ENCODE data around the gene ADAMTS12. TPM values are rescaled to one million over a fixed set of nuclear protein-coding genes. Genes with fewer than 3 reads are reported as not detected.
A peak's percentile ranks its signal among the peaks of the same experiment; 100 is the strongest.

ADAMTS12 gene
- total RNA-seq, 6 experiments from 2014 or later, result 42.2 to 49.7 (median 47.2) TPM

GRCh38 chr5:33621514-33621913, 270.3 kb downstream of the ADAMTS12 start:
- no peaks in the 10 kb centered on the region for H3K4me1 Mint-ChIP-seq (ENCODE audit: low read depth)
- no peak overlapping the region for H3K27ac Mint-ChIP-seq
- no peak for DNase-seq
- peaks cover 2% of the 10 kb centered on the region for H3K27me3 Mint-ChIP-seq (ENCODE audit: insufficient read depth)
- TF ChIP-seq, protein P1, sequence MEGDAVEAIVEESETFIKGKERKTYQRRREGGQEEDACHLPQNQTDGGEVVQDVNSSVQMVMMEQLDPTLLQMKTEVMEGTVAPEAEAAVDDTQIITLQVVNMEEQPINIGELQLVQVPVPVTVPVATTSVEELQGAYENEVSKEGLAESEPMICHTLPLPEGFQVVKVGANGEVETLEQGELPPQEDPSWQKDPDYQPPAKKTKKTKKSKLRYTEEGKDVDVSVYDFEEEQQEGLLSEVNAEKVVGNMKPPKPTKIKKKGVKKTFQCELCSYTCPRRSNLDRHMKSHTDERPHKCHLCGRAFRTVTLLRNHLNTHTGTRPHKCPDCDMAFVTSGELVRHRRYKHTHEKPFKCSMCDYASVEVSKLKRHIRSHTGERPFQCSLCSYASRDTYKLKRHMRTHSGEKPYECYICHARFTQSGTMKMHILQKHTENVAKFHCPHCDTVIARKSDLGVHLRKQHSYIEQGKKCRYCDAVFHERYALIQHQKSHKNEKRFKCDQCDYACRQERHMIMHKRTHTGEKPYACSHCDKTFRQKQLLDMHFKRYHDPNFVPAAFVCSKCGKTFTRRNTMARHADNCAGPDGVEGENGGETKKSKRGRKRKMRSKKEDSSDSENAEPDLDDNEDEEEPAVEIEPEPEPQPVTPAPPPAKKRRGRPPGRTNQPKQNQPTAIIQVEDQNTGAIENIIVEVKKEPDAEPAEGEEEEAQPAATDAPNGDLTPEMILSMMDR (IDR thresholded peaks at IDR 0.05), result no peak
- no peaks in the 10 kb centered on the region for H3K9me3 Mint-ChIP-seq
- no peak overlapping the region for H3K4me3 Mint-ChIP-seq
- H3K36me3 Mint-ChIP-seq (ENCODE audit: low read depth), result peaks cover 29% of the 10 kb centered on the region

- H3K36me3 Mint-ChIP-seq (ENCODE audit: low read depth), result peaks cover 40% of the 10 kb centered on the region
- H3K4me1 Mint-ChIP-seq (ENCODE audit: low read depth), result peaks cover 27% of the 10 kb centered on the region
- no peak for DNase-seq
- no peaks in the 10 kb centered on the region; the same call in none of the 2 replicates for H3K27me3 Mint-ChIP-seq (ENCODE audit: insufficient read depth)
- H3K27ac Mint-ChIP-seq, result no peak overlapping the region
- H3K9me3 Mint-ChIP-seq, result no peaks in the 10 kb centered on the region
- no peak overlapping the region for H3K4me3 Mint-ChIP-seq
- TF ChIP-seq, protein P1 (IDR thresholded peaks at IDR 0.05), result no peak
Measured at GRCh38 chr5:33614039-33614438, 277.8 kb downstream of the ADAMTS12 start.

DNA sequence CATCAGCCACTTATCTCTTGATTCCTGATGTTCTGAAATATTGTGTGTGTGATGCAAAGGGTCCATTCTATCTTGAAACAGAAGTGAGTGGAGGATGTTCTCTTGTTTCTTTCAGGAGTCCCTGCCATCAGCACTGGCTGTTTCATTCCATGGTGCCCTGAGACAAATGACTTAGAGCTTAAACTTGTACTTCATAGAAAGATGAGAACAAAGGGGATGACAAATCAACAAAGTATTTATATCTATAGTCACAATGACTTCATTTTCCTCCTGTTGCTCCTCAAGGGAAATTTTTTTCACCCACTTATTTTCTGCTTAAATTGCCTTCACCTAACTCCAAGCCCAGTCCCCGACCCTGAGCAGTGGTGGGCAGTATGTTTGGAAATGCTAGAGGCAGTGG, 279.4 kb downstream of the ADAMTS12 start:
- TF ChIP-seq, protein P1 (IDR thresholded peaks at IDR 0.05), result no peak
- Mint-ChIP-seq H3K9me3 (no peaks in the 10 kb centered on the region), H3K36me3 (ENCODE audit: low read depth) (peaks cover 29% of the 10 kb centered on the region), H3K27ac (peak overlapping the region; percentile 92), H3K4me1 (ENCODE audit: low read depth) (peaks cover 34% of the 10 kb centered on the region), H3K4me3 (peak overlapping the region; percentile 74), H3K27me3 (ENCODE audit: insufficient read depth) (no peaks in the 10 kb centered on the region; the same call in 1 of the 2 replicates)
- peak; percentile 73 for DNase-seq

DNA sequence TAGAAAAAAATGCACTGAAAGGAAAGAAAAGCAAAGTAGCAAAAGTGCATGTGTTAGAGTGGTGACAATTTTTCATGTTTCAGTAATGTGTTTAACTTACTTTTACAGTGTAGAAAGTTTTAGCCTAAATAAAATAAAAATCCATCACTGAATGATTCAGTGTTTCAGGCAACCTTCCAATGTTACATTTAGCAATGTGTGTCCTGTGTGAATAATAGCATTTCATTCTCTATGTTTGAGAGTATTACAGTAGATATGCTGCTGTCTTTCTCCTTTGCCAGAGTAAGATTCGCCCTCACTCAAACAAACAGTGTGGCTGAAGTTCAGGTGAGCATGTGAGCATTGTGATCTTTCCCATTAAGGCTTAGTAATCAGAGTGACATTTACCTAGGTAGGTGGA, 279.9 kb downstream of the ADAMTS12 start:
- Mint-ChIP-seq H3K27ac (peak overlapping the region; percentile 92), H3K9me3 (no peaks in the 10 kb centered on the region), H3K36me3 (ENCODE audit: low read depth) (peaks cover 31% of the 10 kb centered on the region), H3K4me1 (ENCODE audit: low read depth) (peaks cover 34% of the 10 kb centered on the region), H3K27me3 (ENCODE audit: insufficient read depth) (no peaks in the 10 kb centered on the region; the same call in 1 of the 2 replicates), H3K4me3 (peak overlapping the region; percentile 74)
- TF ChIP-seq, protein P1 (IDR thresholded peaks at IDR 0.05), result no peak
- peak; percentile 70 for DNase-seq

DNA sequence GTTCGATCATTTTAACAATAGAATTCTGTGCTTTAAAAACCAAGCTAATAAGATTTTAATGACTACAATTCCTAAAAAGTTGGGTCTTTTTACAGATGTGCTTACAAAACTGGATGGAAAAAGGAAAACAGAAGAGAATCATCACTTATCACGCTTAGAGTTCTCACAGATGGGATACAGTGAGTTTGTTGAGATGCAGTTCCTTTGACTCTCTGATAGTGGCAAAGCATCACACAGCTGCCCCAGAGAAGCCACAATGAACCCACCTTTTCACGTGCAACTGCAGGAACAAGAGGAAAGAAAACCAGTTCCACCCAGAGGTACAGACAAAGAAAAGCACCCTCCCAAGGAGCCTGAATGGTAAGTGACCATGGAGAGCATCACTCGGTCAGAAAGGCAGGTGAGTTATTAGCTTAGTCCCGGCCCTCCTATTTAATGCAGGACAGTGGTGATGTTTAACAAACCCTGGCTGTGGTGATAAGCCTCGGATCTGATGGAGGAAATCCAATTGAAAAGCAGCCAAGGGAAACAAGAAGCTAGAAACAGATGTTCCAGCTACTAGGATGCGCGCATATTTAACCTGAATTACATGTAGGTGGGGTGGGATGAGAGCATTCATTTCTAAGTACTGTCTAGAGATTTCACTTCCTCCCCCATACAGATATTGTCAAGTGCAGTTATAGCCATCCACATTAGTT, 283.3 kb downstream of the ADAMTS12 start:
- Mint-ChIP-seq H3K36me3 (ENCODE audit: low read depth) (peaks cover 23% of the 10 kb centered on the region), H3K4me3 (no peak overlapping the region), H3K27ac (no peak overlapping the region), H3K27me3 (ENCODE audit: insufficient read depth) (no peaks in the 10 kb centered on the region; the same call in none of the 2 replicates), H3K4me1 (ENCODE audit: low read depth) (peaks cover 34% of the 10 kb centered on the region), H3K9me3 (no peaks in the 10 kb centered on the region)
- DNase-seq, result no peak
- TF ChIP-seq, protein P1 (IDR thresholded peaks at IDR 0.05), result no peak
